Caco-2 (cell line): ENCODE data around the gene KCNAB1. TPM values are rescaled to one million over a fixed set of nuclear protein-coding genes. Genes with fewer than 3 reads are reported as not detected.

ENCODE experiments used
- BruUV-seq: library from RNA; stranded (reverse); fragments of 400-500 nt; replicated peaks from 2 replicates; lab custom pipeline; 2021; lab: Mats Ljungman, UMichigan
- CTCF ChIA-PET: fragments of 300-600 bp; sonication (Branson Sonifier 250); formaldehyde crosslinking; loops from one replicate; lab custom pipeline; 2022; ENCODE audit warnings: antibody characterized with exemption; lab: Charles Lee
- POLR2A ChIA-PET: fragments of 300-600 bp; sonication (Branson Sonifier 250); formaldehyde crosslinking; loops from one replicate; lab custom pipeline; 2022; ENCODE audit warnings: antibody characterized with exemption; lab: Charles Lee
- DNase-seq, 2 experiments: peaks; one replicate each; pipeline versions ENCODE4 v3.0.0 to v3.0.0-alpha.2; 2020 to 2022
- H3K27me3 ChIP-seq: replicated peaks from 2 replicates; pipeline ENCODE4 v1.6.0; 2011; ENCODE audit warnings: low read length; ENCODE audit not compliant: control insufficient read depth, insufficient read depth
- H3K36me3 ChIP-seq: 2 replicates; pipeline ENCODE4 v1.5.1; 2011; ENCODE audit warnings: low read length; ENCODE audit not compliant: control insufficient read depth, insufficient read depth
- H3K4me1 ChIP-seq: fragments of 250-450 bp; sonication (Bioruptor Pico); 2 replicates; pipeline ENCODE4 v1.5.1; 2020; ENCODE audit warnings: mild to moderate bottlenecking
- H3K4me3 ChIP-seq: 2 replicates; pipeline ENCODE4 v1.5.1; 2011; ENCODE audit warnings: low read depth, mild to moderate bottlenecking, control low read depth, low read length
- H3K9me3 ChIP-seq: fragments of 250-450 bp; sonication (Bioruptor Pico); 2 replicates; pipeline ENCODE4 v1.5.1; 2020; ENCODE audit warnings: mild to moderate bottlenecking, moderate library complexity
- H3K27ac Mint-ChIP-seq: one replicate; pipeline ENCODE4 v1.8.0; 2022; ENCODE audit warnings: mixed read lengths; ENCODE audit not compliant: unreplicated experiment
- H3K27me3 Mint-ChIP-seq: one replicate; pipeline ENCODE4 v1.8.0; 2022; ENCODE audit warnings: mixed read lengths; ENCODE audit not compliant: insufficient read depth, unreplicated experiment
- H3K36me3 Mint-ChIP-seq: one replicate; pipeline ENCODE4 v1.8.0; 2022; ENCODE audit warnings: mild to moderate bottlenecking, mixed read lengths; ENCODE audit not compliant: insufficient read depth, unreplicated experiment
- H3K4me1 Mint-ChIP-seq: one replicate; pipeline ENCODE4 v1.8.0; 2022; ENCODE audit warnings: low read depth, mixed read lengths; ENCODE audit not compliant: unreplicated experiment
- H3K4me3 Mint-ChIP-seq: one replicate; pipeline ENCODE4 v1.8.0; 2022; ENCODE audit warnings: mild to moderate bottlenecking, moderate library complexity, mixed read lengths; ENCODE audit not compliant: unreplicated experiment
- H3K9me3 Mint-ChIP-seq: one replicate; pipeline ENCODE4 v1.8.0; 2022; ENCODE audit warnings: mixed read lengths; ENCODE audit not compliant: unreplicated experiment
- CTCF ChIP-seq, 2 experiments: fragments of 200-600 bp in 1 of 2; IDR thresholded peaks; 1 replicate in 1 of 2; 2 replicates in 1 of 2; pipeline versions ENCODE4 v1.5.1 to v1.8.0; 2011 to 2022; ENCODE audit warnings: antibody characterized with exemption in 1 of 2, control low read depth in 1 of 2, inconsistent platforms in 1 of 2, low read depth in 1 of 2, low read length in 1 of 2, mild to moderate bottlenecking in 1 of 2, moderate library complexity in 1 of 2; ENCODE audit not compliant: insufficient read depth in 1 of 2, severe bottlenecking in 1 of 2, unreplicated experiment in 1 of 2
- intact Hi-C: fragments of 100-400 bp; cut with micrococcal nuclease; formaldehyde crosslinking; loops from one replicate; pipeline ENCODE4 v1.10.0; 2022; ENCODE audit not compliant: unreplicated experiment
- total RNA-seq: library from RNA; stranded (reverse); gene quantifications from 2 replicates; pipeline ENCODE4 v1.2.3, GENCODE V29; 2022

The KCNAB1 gene
- total RNA-seq, 1 experiment from 2014 or later, result 0.14 TPM

GRCh38 chr3:156142702-156143101 is 22.3 kb downstream of the KCNAB1 start:
- H3K27me3 Mint-ChIP-seq, result peaks cover 9% of the 10 kb centered on the region
- Histone ChIP-seq H3K9me3 (no peaks in the 10 kb centered on the region), H3K4me3 (no peak overlapping the region), H3K4me1 (no peaks in the 10 kb centered on the region), H3K36me3 (no peaks in the 10 kb centered on the region), H3K27me3 (peaks cover 1% of the 10 kb centered on the region; the same call in 1 of the 2 replicates)
- H3K36me3 Mint-ChIP-seq, result no peaks in the 10 kb centered on the region
- BruUV-seq, result no TSS peak
- DNase-seq, result no peak
- no peak for TF ChIP-seq CTCF (IDR thresholded peaks at IDR 0.05; ENCODE audit: insufficient read depth in 1 of 2, low read depth in 1 of 2, low read length in 1 of 2, severe bottlenecking in 1 of 2, unreplicated experiment in 1 of 2)
- intact Hi-C loops, result no loop called here
- no peak overlapping the region for H3K27ac Mint-ChIP-seq
- H3K9me3 Mint-ChIP-seq, result no peaks in the 10 kb centered on the region
- CTCF ChIA-PET, result no interaction called here
- H3K4me3 Mint-ChIP-seq, result no peak overlapping the region
- H3K4me1 Mint-ChIP-seq, result no peaks in the 10 kb centered on the region
- POLR2A ChIA-PET, result no interaction called here

- H3K27ac Mint-ChIP-seq, result no peak overlapping the region
- no peak for TF ChIP-seq CTCF (IDR thresholded peaks at IDR 0.05; ENCODE audit: insufficient read depth in 1 of 2, low read depth in 1 of 2, low read length in 1 of 2, severe bottlenecking in 1 of 2, unreplicated experiment in 1 of 2)
These were observed 22.8 kb downstream of the KCNAB1 start for GRCh38 chr3:156143136-156143535.

GRCh38 chr3:156144060-156144459 is 23.7 kb downstream of the KCNAB1 start:
- no peak overlapping the region for H3K4me3 ChIP-seq
- H3K4me1 Mint-ChIP-seq, result peaks cover 4% of the 10 kb centered on the region
- peaks cover 1% of the 10 kb centered on the region; the same call in 1 of the 2 replicates for H3K27me3 ChIP-seq
- DNase-seq, result no peak
- no peaks in the 10 kb centered on the region for H3K36me3 Mint-ChIP-seq
- ChIA-PET POLR2A (no interaction called here), CTCF (no interaction called here)
- H3K4me3 Mint-ChIP-seq, result no peak overlapping the region
- peaks cover 5% of the 10 kb centered on the region for H3K27me3 Mint-ChIP-seq
- no peaks in the 10 kb centered on the region for H3K4me1 ChIP-seq
- no peaks in the 10 kb centered on the region for H3K36me3 ChIP-seq
- no peak for TF ChIP-seq CTCF (IDR thresholded peaks at IDR 0.05; ENCODE audit: insufficient read depth in 1 of 2, low read depth in 1 of 2, low read length in 1 of 2, severe bottlenecking in 1 of 2, unreplicated experiment in 1 of 2)
- H3K9me3 ChIP-seq, result no peaks in the 10 kb centered on the region
- intact Hi-C loops, result no loop called here
- no TSS peak for BruUV-seq
- no peak overlapping the region for H3K27ac Mint-ChIP-seq
- H3K9me3 Mint-ChIP-seq, result no peaks in the 10 kb centered on the region

More at GRCh38 chr3:156143136-156143535, 22.8 kb downstream of the KCNAB1 start:
- H3K9me3 ChIP-seq, result no peaks in the 10 kb centered on the region
- intact Hi-C loops, result no loop called here
- H3K4me1 ChIP-seq, result no peaks in the 10 kb centered on the region
- BruUV-seq, result no TSS peak
- ChIA-PET POLR2A (no interaction called here), CTCF (no interaction called here)
- Mint-ChIP-seq H3K4me1 (no peaks in the 10 kb centered on the region), H3K4me3 (no peak overlapping the region), H3K9me3 (no peaks in the 10 kb centered on the region), H3K27me3 (peaks cover 5% of the 10 kb centered on the region), H3K36me3 (no peaks in the 10 kb centered on the region)
- DNase-seq, result no peak
- no peaks in the 10 kb centered on the region for H3K36me3 ChIP-seq
- H3K4me3 ChIP-seq, result no peak overlapping the region
- peaks cover 1% of the 10 kb centered on the region; the same call in 1 of the 2 replicates for H3K27me3 ChIP-seq
